Transverse colon (tissue), 4 donors: ENCODE data around the gene C2orf42. TPM values are rescaled to one million over a fixed set of nuclear protein-coding genes. Genes with fewer than 3 reads are reported as not detected.

ENCODE experiments used
- DNase-seq: peaks from one replicate; pipeline ENCODE4 v3.0.0-alpha.2; 2019
- H3K27ac ChIP-seq, 4 donors: fragments of 200-600 bp; sonication (generic); 2 replicates each; pipeline ENCODE4 v1.5.1; 2016 to 2018; ENCODE audit warnings: inconsistent platforms in 4 of 4
- H3K27me3 ChIP-seq: fragments of 200-600 bp; sonication (generic); 2 replicates; pipeline ENCODE4 v1.5.1; 2017; ENCODE audit warnings: inconsistent platforms
- H3K36me3 ChIP-seq, 4 donors: fragments of 200-600 bp; sonication (generic); 2 replicates each; pipeline ENCODE4 v1.5.1; 2017 to 2019; ENCODE audit warnings: inconsistent platforms in 4 of 4
- H3K4me1 ChIP-seq, 4 donors: fragments of 200-600 bp; sonication (generic); 2 replicates each; pipeline ENCODE4 v1.5.1; 2017 to 2020; ENCODE audit warnings: inconsistent platforms in 4 of 4
- H3K4me3 ChIP-seq, 4 donors: fragments of 200-600 bp; sonication (generic); 1 replicate in 1 of 4; 2 replicates in 3 of 4; pipeline versions ENCODE4 v1.5.1 to v1.6.1; 2017 to 2019; ENCODE audit warnings: inconsistent platforms in 4 of 4
- H3K9me3 ChIP-seq, 2 donors: fragments of 200-600 bp; sonication (generic); 2 replicates each; pipeline ENCODE4 v1.5.1; 2017 to 2019; ENCODE audit warnings: inconsistent platforms in 2 of 2
- CTCF ChIP-seq, 5 experiments: fragments of 200-600 bp in 3 of 5; fragments of 450-650 bp in 2 of 5; sonication (generic) in 3 of 5; IDR thresholded peaks; 1 replicate in 2 of 5; 2 replicates in 3 of 5; pipeline ENCODE4 v1.5.1; 2016 to 2017; ENCODE audit warnings: antibody characterized with exemption in 5 of 5, inconsistent platforms in 3 of 5, mild to moderate bottlenecking in 2 of 5, moderate library complexity in 1 of 5
- EP300 ChIP-seq: sonication (generic); formaldehyde crosslinking; IDR thresholded peaks from one replicate; pipeline ENCODE4 v1.6.1; 2017; ENCODE audit warnings: antibody characterized with exemption, low read depth
- POLR2A ChIP-seq: fragments of 450-650 bp; IDR thresholded peaks from one replicate; pipeline ENCODE4 v1.6.1; 2016; ENCODE audit warnings: antibody characterized with exemption, mild to moderate bottlenecking, moderate library complexity
- POLR2AphosphoS5 ChIP-seq, 3 donors: sonication (generic); formaldehyde crosslinking; IDR thresholded peaks; one replicate each; pipeline ENCODE4 v1.6.1; 2016; ENCODE audit warnings: antibody characterized with exemption in 3 of 3
- WGBS, 2 donors: methylation state at CpG; one replicate each; pipeline ENCODE4 v1.1.5; 2018; ENCODE audit warnings: low coverage in 1 of 2; 5-methylcytosine and 5-hydroxymethylcytosine counted together
- in situ Hi-C, 4 donors: fragments of 200-750 bp; cut with MboI; loops; one replicate each; pipeline versions ENCODE4 v1.15.0 to v1.15.1; 2017; ENCODE audit warnings: low sequenced_read_pairs in 3 of 4, low pct_ligation_motif_present in 1 of 4, low pct_unique_long_range_greater_than_20kb in 1 of 4
- intact Hi-C: fragments of 100-400 bp; cut with DNase I; formaldehyde crosslinking; loops from one replicate; pipeline ENCODE4 v1.15.1; 2023; ENCODE audit warnings: low total_unique reads
- total RNA-seq, 4 donors: library from RNA; depleted of rRNA; stranded (reverse); fragments of >200 nt; gene quantifications; one replicate each; pipeline ENCODE4 v1.1.0, GENCODE V29; 2016

Gene C2orf42
- total RNA-seq, 4 donors from 2014 or later: 2.2 to 14.0 (median 11.1) TPM

DNA sequence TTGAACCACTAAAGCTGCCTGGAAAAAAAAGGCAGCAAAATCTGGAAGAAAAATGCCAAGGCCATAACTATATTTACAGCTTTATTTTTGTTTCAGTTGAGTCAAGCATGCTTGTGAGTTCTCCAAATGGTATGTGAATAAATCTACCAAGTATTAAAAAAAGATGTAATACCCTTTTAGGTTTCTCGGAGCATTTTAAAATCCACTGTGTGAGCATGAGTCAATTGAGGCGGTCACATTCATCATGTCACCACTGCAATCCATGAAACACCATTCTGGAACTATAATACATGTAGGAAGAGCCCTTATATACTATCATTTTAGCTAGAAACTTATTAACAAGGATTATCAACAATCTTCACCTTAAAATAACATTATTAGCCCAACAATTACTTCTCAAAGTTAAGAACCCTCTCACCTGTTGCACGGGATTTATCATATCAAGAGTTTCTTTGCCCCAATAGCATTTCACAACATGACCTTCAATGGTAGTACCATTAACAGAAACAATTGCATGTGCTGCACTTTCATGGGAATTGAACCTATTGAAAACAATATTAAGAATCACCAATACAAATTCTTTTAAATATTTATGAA, 24.2 kb upstream of the C2orf42 start:
- TF ChIP-seq POLR2AphosphoS5 (IDR thresholded peaks at IDR 0.05) (no peak), EP300 (no peak), CTCF (IDR thresholded peaks at IDR 0.05) (no peak), POLR2A (no peak)
- no peaks in the 10 kb centered on the region for H3K4me1 ChIP-seq
- peaks cover 0 to 68% (median 29%) of the 10 kb centered on the region in 4 donors for H3K36me3 ChIP-seq
- no peak overlapping the region for H3K27ac ChIP-seq
- no peaks in the 10 kb centered on the region for H3K27me3 ChIP-seq
- WGBS, 2 donors: 92 to 94% methylated on average over 3 of the region's 3 CpGs
- no peak for DNase-seq
- intact Hi-C loops: no loop called here
- in situ Hi-C loops: no loop called here
- no peak overlapping the region for H3K4me3 ChIP-seq
- no peaks in the 10 kb centered on the region for H3K9me3 ChIP-seq

DNA sequence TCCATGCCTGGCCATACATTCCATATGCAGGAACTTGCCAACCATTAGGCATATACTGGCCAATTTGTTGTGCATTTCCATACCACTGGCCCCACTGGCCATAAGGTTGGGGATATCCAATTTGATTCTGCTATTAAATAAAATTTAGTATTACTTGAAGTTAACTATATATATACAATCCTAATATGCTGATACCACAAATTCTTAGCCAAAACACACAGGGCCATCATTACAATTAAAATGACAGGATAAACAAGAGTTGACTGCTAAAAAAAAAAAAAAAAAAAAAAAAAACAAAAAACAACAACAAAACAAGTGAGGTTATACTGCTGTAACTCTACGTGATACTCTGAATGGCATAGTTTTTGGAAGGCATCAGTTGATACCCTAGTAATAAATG, 23.5 kb upstream of the C2orf42 start:
- Histone ChIP-seq H3K27me3 (no peaks in the 10 kb centered on the region), H3K9me3 (no peaks in the 10 kb centered on the region), H3K4me1 (no peaks in the 10 kb centered on the region), H3K27ac (no peak overlapping the region), H3K4me3 (no peak overlapping the region), H3K36me3 (peaks cover 0 to 68% (median 25%) of the 10 kb centered on the region in 4 donors)
- intact Hi-C loops (no loop called here), in situ Hi-C loops (no loop called here)
- DNase-seq: no peak
- no peak for TF ChIP-seq POLR2A
- TF ChIP-seq POLR2AphosphoS5 (IDR thresholded peaks at IDR 0.05): no peak
- no peak for TF ChIP-seq EP300
- no peak for TF ChIP-seq CTCF (IDR thresholded peaks at IDR 0.05)
- WGBS, 2 donors: 40 to 95% methylated on average over 1 of the region's 1 CpG

GRCh38 chr2:70212298-70212932, 21.6 kb upstream of the C2orf42 start:
- Histone ChIP-seq H3K27ac (no peak overlapping the region), H3K4me1 (no peaks in the 10 kb centered on the region), H3K36me3 (peaks cover 0 to 55% (median 18%) of the 10 kb centered on the region in 4 donors), H3K27me3 (no peaks in the 10 kb centered on the region), H3K9me3 (no peaks in the 10 kb centered on the region), H3K4me3 (no peak overlapping the region)
- intact Hi-C loops: no loop called here
- WGBS, 2 donors: 93% methylated on average over 3 of the region's 3 CpGs; no CpG with 5 or more reads in 1 of the 2 donors
- in situ Hi-C loops: no loop called here
- TF ChIP-seq EP300 (no peak), POLR2AphosphoS5 (IDR thresholded peaks at IDR 0.05) (no peak), CTCF (IDR thresholded peaks at IDR 0.05) (no peak), POLR2A (no peak)
- DNase-seq: no peak

GRCh38 chr2:70211595-70211994, 20.8 kb upstream of the C2orf42 start:
- H3K27me3 ChIP-seq: no peaks in the 10 kb centered on the region
- TF ChIP-seq POLR2AphosphoS5 (IDR thresholded peaks at IDR 0.05) (no peak), CTCF (IDR thresholded peaks at IDR 0.05) (no peak), POLR2A (no peak), EP300 (no peak)
- no peak overlapping the region for H3K27ac ChIP-seq
- no peaks in the 10 kb centered on the region for H3K9me3 ChIP-seq
- in situ Hi-C loops: no loop called here
- WGBS, 2 donors: 77 to 81% methylated on average over 2 of the region's 2 CpGs
- no peaks in the 10 kb centered on the region for H3K4me1 ChIP-seq
- intact Hi-C loops: no loop called here
- DNase-seq: no peak
- H3K4me3 ChIP-seq: no peak overlapping the region
- peaks cover 0 to 47% (median 16%) of the 10 kb centered on the region in 4 donors for H3K36me3 ChIP-seq
